ENCODE measurements around the gene SFSWAP. TPM values are rescaled to one million over a fixed set of nuclear protein-coding genes. Genes with fewer than 3 reads are reported as not detected.

SFSWAP gene
- total RNA-seq = 26.1 TPM

DNA sequence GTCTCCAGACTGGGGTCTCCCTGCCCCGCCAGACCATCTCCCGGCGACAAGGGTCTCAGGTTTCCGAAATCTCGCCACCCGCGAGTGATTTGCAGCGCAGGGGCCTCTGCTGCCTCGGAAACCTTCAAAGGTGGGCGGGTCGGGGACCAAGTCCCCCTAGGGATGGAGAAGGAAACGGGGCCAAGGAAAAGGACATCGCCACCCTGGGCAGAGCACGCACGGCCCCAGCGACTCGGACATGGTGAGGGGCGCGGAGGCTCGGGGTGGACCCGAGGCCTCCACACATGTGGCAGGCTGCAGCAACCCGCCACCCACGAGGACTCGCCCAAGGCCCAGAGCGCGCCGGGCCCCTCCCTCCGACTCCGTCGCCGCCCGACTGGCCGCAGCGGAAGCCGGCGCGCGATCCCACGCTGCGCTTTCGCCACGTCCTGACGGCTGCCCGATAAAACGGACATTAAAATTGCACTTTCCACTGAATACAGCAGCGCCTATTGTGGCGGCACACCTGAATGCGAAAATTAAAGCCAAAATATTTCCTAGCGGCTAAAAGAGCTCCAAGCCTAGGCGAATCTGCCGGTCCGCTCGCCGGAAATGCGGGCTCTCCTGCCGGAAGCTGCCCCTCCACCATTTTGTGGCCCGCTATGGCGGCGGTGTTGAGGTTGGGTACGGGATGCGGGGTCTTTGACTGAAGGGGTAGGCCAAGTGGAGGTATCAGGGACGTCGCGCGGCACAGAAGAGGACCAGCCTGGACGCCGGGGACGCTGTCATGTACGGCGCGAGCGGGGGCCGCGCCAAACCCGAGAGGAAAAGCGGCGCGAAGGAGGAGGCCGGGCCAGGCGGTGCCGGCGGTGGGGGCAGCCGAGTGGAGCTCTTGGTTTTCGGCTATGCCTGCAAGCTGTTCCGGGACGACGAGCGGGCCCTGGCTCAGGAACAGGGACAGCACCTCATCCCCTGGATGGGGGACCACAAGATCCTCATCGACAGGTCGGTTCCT, at the start of gene SFSWAP:
Gene SFSWAP, plus strand, starts transcription at position 627 of the 994 bp plus-strand sequence. Its CDS starts 140 bp downstream, at position 767.

DNA sequence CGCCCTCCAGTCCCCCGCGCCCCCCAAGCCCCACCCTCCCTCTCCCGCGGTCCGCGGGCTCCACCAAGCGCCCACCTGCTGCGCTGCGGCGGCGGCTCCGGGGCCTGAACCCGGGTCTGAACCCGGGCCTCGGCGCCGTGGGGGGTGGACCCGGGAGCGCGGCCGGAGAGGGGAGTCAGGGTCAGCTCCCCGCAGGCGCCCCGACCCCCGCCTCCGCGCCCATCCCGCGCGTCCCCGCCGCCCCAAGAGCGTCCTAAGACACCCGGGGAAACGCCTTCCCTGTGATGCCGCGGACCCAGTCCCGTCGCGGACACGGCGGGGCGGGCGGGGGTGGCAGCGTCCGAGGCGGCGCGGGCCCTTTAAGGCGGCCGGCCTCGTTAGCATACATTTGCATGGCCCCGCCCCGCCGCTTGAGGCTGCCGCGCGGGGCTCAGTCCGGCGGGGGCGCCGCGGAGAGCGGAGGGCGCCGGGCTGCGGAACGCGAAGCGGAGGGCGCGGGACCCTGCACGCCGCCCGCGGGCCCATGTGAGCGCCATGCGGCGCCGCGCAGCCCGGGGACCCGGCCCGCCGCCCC, 117.2 kb downstream of the SFSWAP start, which contains the start of gene MMP17:
Gene MMP17, plus strand, starts transcription at position 433 of the 574 bp plus-strand sequence. Its CDS starts 102 bp downstream, at position 535.

Small RNA genes within 50 kb of the gene (small RNA-seq; reads per million reads assigned to genes)
- gene RNA5SP377 (not detected), gene RNA5SP378 (not detected), gene RNU6-1017P (not detected)

Other genes starting within 250 kb of the SFSWAP start
- 41.5 TPM for gene MMP17, start 117.3 kb downstream of the SFSWAP start, total RNA-seq
- 10.4 TPM for gene ULK1, start 183.5 kb downstream of the SFSWAP start, total RNA-seq
- 7.4 TPM for gene PUS1, start 218.2 kb downstream of the SFSWAP start, total RNA-seq
- gene EP400, start 238.9 kb downstream of the SFSWAP start, total RNA-seq = 17.1 TPM